Measurements from ENCODE around the gene AFF2.

DNA sequence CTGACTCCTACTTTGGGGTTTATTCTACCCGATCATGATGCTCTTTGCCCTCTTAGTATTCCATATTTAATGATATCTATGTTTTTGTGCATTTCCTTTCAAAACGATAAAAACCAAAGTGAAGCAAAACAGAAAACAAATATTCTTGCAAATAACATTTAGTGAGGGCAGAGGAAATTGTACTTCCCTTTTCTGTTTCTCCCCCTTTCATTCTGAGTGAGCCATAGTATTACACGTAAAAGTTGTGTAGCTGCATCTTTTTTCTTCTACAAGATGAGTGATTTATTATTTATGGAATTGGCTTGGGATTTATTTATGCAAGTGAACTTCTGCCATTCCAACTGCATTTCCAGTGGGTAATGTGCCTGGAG is 109.9 kb downstream of the AFF2 start:
- TF ChIP-seq POLR2A (IDR thresholded peaks at IDR 0.05; ENCODE audit: low read depth, low read length) = no peak
- TF ChIP-seq, protein P1, sequence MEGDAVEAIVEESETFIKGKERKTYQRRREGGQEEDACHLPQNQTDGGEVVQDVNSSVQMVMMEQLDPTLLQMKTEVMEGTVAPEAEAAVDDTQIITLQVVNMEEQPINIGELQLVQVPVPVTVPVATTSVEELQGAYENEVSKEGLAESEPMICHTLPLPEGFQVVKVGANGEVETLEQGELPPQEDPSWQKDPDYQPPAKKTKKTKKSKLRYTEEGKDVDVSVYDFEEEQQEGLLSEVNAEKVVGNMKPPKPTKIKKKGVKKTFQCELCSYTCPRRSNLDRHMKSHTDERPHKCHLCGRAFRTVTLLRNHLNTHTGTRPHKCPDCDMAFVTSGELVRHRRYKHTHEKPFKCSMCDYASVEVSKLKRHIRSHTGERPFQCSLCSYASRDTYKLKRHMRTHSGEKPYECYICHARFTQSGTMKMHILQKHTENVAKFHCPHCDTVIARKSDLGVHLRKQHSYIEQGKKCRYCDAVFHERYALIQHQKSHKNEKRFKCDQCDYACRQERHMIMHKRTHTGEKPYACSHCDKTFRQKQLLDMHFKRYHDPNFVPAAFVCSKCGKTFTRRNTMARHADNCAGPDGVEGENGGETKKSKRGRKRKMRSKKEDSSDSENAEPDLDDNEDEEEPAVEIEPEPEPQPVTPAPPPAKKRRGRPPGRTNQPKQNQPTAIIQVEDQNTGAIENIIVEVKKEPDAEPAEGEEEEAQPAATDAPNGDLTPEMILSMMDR (IDR thresholded peaks at IDR 0.05; ENCODE audit: extremely low read depth in 1 of 2, insufficient read depth in 1 of 2, low read depth in 1 of 2, low read length in 2 of 2) = no peak
- TF ChIP-seq EZH2 (IDR thresholded peaks at IDR 0.05; ENCODE audit: borderline replicate concordance, low read depth, low read length, severe bottlenecking) = no peak
- no peak for TF ChIP-seq POLR2AphosphoS5 (IDR thresholded peaks at IDR 0.05; ENCODE audit: insufficient read depth, low read depth, low read length)
- no peak for TF ChIP-seq JUN (IDR thresholded peaks at IDR 0.05; ENCODE audit: borderline replicate concordance, insufficient read depth, insufficient read length, low read depth)
- no peak for TF ChIP-seq MYC (IDR thresholded peaks at IDR 0.05; ENCODE audit: low read depth, low read length)
- TF ChIP-seq, protein P2, sequence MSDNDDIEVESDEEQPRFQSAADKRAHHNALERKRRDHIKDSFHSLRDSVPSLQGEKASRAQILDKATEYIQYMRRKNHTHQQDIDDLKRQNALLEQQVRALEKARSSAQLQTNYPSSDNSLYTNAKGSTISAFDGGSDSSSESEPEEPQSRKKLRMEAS (IDR thresholded peaks at IDR 0.05; ENCODE audit: insufficient read depth, insufficient read length) = no peak
- no peak for TF ChIP-seq GATA2 (IDR thresholded peaks at IDR 0.05; ENCODE audit: insufficient read depth, insufficient read length, low read depth, low read length)

Measured in endothelial cell of umbilical vein (primary cell).